PC-9 (cell line): ENCODE measurements around the gene RACK1. TPM values are rescaled to one million over a fixed set of nuclear protein-coding genes. Genes with fewer than 3 reads are reported as not detected.

Experiments used
- BruUV-seq: library from RNA; stranded (reverse); fragments of 400-500 nt; replicated peaks from 2 replicates; lab custom pipeline; 2021; lab: Mats Ljungman, UMichigan
- CTCF ChIA-PET: fragments of 300-600 bp; sonication (Branson Sonifier 250); formaldehyde crosslinking; loops from one replicate; lab custom pipeline; 2022; ENCODE audit warnings: antibody characterized with exemption; lab: Charles Lee
- POLR2A ChIA-PET: fragments of 300-600 bp; sonication (Branson Sonifier 250); formaldehyde crosslinking; loops from one replicate; lab custom pipeline; 2022; ENCODE audit warnings: antibody characterized with exemption; ENCODE audit not compliant: unreplicated experiment; lab: Charles Lee
- DNase-seq, 2 experiments: peaks; one replicate each; pipeline versions ENCODE4 v3.0.0 to v3.0.0-alpha.2; 2015 to 2022; ENCODE audit warnings: mixed read lengths in 1 of 2
- H2AFZ ChIP-seq: fragments of 200-600 bp; sonication (generic); 2 replicates; pipeline ENCODE4 v1.8.1; 2017; ENCODE audit warnings: antibody characterized with exemption
- H3F3A ChIP-seq: fragments of 200-600 bp; sonication (generic); 2 replicates; pipeline ENCODE4 v1.8.1; 2017; ENCODE audit warnings: antibody characterized with exemption, mild to moderate bottlenecking, low read depth; ENCODE audit not compliant: insufficient read depth
- H3K27ac ChIP-seq: fragments of 200-600 bp; sonication (generic); 2 replicates; pipeline ENCODE4 v1.6.1; 2016; ENCODE audit warnings: mixed run types
- H3K27me3 ChIP-seq: fragments of 200-600 bp; sonication (generic); 2 replicates; pipeline ENCODE4 v1.6.1; 2016; ENCODE audit warnings: low read depth, mixed run types; ENCODE audit not compliant: insufficient read depth
- H3K36me3 ChIP-seq: fragments of 200-600 bp; sonication (generic); 2 replicates; pipeline ENCODE4 v1.6.1; 2016; ENCODE audit warnings: low read depth, mixed run types
- H3K4me1 ChIP-seq: fragments of 200-600 bp; sonication (generic); replicated peaks from 2 replicates; pipeline ENCODE4 v1.6.1; 2016; ENCODE audit warnings: mixed run types; ENCODE audit not compliant: insufficient read depth
- H3K4me2 ChIP-seq: fragments of 200-600 bp; sonication (generic); 2 replicates; pipeline ENCODE4 v1.6.1; 2017; ENCODE audit warnings: mixed run types
- H3K4me3 ChIP-seq: fragments of 200-600 bp; sonication (generic); 2 replicates; pipeline ENCODE4 v1.6.1; 2016; ENCODE audit warnings: mixed run types
- H3K79me2 ChIP-seq: fragments of 200-600 bp; sonication (generic); 2 replicates; pipeline ENCODE4 v1.6.1; 2017; ENCODE audit warnings: low read depth, mixed run types
- H3K9me2 ChIP-seq: fragments of 200-600 bp; sonication (generic); 2 replicates; pipeline ENCODE4 v1.8.1; 2017; ENCODE audit warnings: mild to moderate bottlenecking; ENCODE audit not compliant: insufficient read depth
- H3K9me3 ChIP-seq: fragments of 200-600 bp; sonication (generic); 2 replicates; pipeline ENCODE4 v1.8.1; 2016; ENCODE audit warnings: low read depth; ENCODE audit not compliant: insufficient read depth
- H4K20me1 ChIP-seq: fragments of 200-600 bp; sonication (generic); 2 replicates; pipeline ENCODE4 v1.8.1; 2017; ENCODE audit not compliant: insufficient read depth
- EZH2 ChIP-seq: fragments of 200-600 bp; sonication (generic); IDR thresholded peaks from 2 replicates; pipeline ENCODE4 v1.8.0; 2017; ENCODE audit warnings: antibody characterized with exemption, low read depth
- intact Hi-C: fragments of 100-400 bp; cut with micrococcal nuclease; formaldehyde crosslinking; loops from one replicate; pipeline ENCODE4 v1.10.0; 2022; ENCODE audit not compliant: unreplicated experiment
- total RNA-seq: library from RNA; stranded (reverse); gene quantifications from 2 replicates; pipeline ENCODE4 v1.2.3, GENCODE V29; 2021
- TF ChIP-seq, protein P1 (sequence below): fragments of 200-600 bp; sonication (generic); conservative IDR thresholded peaks from 2 replicates; pipeline ENCODE4 v1.6.1; 2017; ENCODE audit warnings: mixed run types, antibody characterized with exemption, mild to moderate bottlenecking, moderate library complexity

RACK1 gene
- total RNA-seq, 1 experiment from 2014 or later = 2,373 TPM

DNA sequence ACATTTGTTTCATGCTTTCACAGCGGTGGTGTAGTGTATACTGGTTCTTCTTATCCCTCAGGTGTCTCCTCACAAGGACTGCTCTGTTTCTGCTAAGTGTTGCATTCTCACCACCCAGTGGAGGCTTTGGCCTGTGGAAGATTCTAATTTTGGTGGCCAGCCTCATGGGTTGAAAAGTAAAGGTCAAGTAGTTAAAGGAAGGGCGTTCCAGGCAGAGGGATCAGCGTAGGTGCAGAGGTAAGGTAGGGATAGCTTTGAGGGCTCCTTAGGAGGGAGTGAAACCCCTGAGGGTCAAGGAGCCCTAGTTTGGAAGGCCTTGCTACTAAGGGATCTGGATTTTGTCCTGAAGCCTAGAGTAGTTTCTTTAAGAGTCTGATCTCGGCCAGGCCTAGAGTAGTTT is 4.6 kb upstream of the RACK1 start:
- H2AFZ ChIP-seq = no peak overlapping the region
- peaks cover 48% of the 10 kb centered on the region for H3K4me1 ChIP-seq
- no peaks in the 10 kb centered on the region for H3K27me3 ChIP-seq
- intact Hi-C loops = no loop called here
- no TSS peak for BruUV-seq
- peaks cover 23% of the 10 kb centered on the region for H3K36me3 ChIP-seq
- TF ChIP-seq, protein P1, sequence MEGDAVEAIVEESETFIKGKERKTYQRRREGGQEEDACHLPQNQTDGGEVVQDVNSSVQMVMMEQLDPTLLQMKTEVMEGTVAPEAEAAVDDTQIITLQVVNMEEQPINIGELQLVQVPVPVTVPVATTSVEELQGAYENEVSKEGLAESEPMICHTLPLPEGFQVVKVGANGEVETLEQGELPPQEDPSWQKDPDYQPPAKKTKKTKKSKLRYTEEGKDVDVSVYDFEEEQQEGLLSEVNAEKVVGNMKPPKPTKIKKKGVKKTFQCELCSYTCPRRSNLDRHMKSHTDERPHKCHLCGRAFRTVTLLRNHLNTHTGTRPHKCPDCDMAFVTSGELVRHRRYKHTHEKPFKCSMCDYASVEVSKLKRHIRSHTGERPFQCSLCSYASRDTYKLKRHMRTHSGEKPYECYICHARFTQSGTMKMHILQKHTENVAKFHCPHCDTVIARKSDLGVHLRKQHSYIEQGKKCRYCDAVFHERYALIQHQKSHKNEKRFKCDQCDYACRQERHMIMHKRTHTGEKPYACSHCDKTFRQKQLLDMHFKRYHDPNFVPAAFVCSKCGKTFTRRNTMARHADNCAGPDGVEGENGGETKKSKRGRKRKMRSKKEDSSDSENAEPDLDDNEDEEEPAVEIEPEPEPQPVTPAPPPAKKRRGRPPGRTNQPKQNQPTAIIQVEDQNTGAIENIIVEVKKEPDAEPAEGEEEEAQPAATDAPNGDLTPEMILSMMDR = no peak
- TF ChIP-seq EZH2 = no peak
- POLR2A ChIA-PET = no interaction called here
- 0 out of 2 replicates have a peak overlapping the region, but pooled peaks have one; percentile 46 for H3K27ac ChIP-seq
- H3F3A ChIP-seq = peaks cover 31% of the 10 kb centered on the region
- peak overlapping the region; percentile 100 for H3K4me2 ChIP-seq
- CTCF ChIA-PET = no interaction called here
- H3K79me2 ChIP-seq = peaks cover 86% of the 10 kb centered on the region
- DNase-seq = no peak
- no peaks in the 10 kb centered on the region for H3K9me2 ChIP-seq
- peak overlapping the region; percentile 95 for H3K4me3 ChIP-seq
- H3K9me3 ChIP-seq = no peaks in the 10 kb centered on the region
- peaks cover 52% of the 10 kb centered on the region for H4K20me1 ChIP-seq

DNA sequence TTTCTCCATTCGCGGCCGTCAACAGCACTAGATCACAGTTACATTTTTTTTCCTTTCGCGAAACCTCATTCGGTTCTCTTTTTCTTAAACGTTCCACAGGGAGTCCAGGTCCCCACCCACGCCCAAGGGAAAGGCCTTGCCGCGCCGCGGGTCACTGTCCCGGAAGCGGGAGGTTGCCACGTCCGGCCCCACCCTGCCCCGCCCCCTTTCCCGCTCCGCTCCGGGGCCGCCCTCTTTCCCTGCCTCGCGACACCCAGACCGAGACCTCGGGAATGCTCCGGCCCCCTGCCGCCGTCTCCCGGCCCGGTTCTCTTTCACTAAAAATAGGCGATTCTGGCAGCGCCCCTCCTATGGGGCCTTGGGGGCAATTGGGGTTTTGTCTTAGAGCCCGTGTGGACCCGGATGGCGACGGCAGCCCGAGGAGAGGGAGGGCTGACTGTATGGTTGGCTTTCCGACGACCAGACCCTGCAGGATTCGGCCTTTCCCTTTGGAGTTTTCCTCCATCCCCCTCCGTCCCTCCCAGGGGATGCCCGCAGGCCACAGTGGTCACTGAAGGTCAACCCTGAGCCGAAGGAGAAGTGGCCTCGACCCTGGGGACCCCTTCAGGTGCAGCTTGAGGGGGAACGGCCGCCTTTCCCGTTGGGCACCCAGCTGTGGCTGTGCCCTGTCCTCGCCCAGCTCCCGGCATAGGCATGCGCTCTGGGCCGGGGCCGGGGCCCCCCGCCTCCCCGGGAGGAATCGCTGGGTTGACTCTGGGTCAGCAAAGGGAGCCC is 2.8 kb upstream of the RACK1 start:
- peak overlapping the region; percentile 97 for H3K27ac ChIP-seq
- POLR2A ChIA-PET = interaction anchor here (0.6 kb wide), 1 partner anchor 11 kb away, joined by 5 read pairs; no protein-coding TSS in a partner anchor
- peak; percentile 76 to 93 for DNase-seq
- H3K4me3 ChIP-seq = peak overlapping the region; percentile 95
- TF ChIP-seq, protein P1 = no peak
- peaks cover 32% of the 10 kb centered on the region for H3K36me3 ChIP-seq
- no TSS peak for BruUV-seq
- peaks cover 90% of the 10 kb centered on the region for H3K79me2 ChIP-seq
- peaks cover 49% of the 10 kb centered on the region for H3F3A ChIP-seq
- CTCF ChIA-PET = no interaction called here
- peaks cover 44% of the 10 kb centered on the region for H3K4me1 ChIP-seq
- H4K20me1 ChIP-seq = peaks cover 54% of the 10 kb centered on the region
- no peaks in the 10 kb centered on the region for H3K9me3 ChIP-seq
- H3K9me2 ChIP-seq = no peaks in the 10 kb centered on the region
- H2AFZ ChIP-seq = peak overlapping the region; percentile 85
- H3K4me2 ChIP-seq = peak overlapping the region; percentile 100
- no peaks in the 10 kb centered on the region for H3K27me3 ChIP-seq
- intact Hi-C loops = loop anchor here (2.0 kb wide), 1 partner anchor 14 kb away; the partner anchor contains the start of gene TRIM52

DNA sequence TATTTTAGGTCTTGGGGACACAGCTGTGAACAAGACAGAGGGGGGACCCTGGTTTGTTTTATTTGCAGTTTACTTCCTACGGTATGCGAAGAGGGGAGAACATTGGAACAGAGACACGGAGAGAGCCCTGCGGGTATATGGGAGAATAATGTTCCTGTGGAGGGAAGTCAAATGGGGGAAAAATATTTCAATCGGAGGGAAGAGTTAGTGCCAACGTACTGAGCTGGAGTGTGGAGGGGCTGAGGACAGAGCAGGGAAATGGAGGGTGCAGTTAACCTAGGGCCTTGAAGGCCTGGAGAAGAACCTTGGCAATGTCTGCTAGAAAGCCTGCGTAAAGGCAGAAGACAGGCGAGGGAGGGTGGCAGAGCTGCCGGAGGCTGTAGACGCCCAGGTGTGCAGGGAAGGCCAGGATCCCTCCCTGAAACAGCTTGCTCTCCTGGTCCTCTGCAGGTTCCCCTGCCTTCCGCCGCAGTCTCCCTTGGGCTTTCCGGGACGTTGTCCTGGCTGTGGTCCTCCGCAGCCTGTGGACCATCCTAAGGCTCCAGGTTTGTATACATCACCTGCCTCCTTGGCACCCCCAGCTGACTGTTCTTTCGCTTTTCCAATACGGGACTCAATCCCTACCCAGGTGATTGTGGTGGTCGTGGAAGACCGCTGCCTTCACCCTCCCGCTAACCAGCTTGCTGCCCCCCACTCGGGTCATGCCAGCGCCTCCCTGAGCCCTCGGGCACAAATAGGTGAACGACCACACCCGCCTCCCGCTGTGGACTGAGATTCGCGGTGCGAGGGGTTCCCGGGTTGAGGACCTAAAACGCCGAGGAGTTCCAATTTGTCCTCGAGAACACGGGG is 1.9 kb upstream of the RACK1 start:
- POLR2A ChIA-PET = interaction anchor here (0.6 kb wide), 1 partner anchor 12 kb away, joined by 10 read pairs; no protein-coding TSS in a partner anchor
- Histone ChIP-seq H3K36me3 (peaks cover 37% of the 10 kb centered on the region), H3K79me2 (peaks cover 90% of the 10 kb centered on the region), H3K4me2 (peak overlapping the region; percentile 100), H3K4me3 (peak overlapping the region; percentile 95), H3K9me2 (no peaks in the 10 kb centered on the region), H2AFZ (peak overlapping the region; percentile 85), H4K20me1 (peaks cover 56% of the 10 kb centered on the region), H3K27me3 (no peaks in the 10 kb centered on the region), H3K4me1 (peaks cover 48% of the 10 kb centered on the region), H3K9me3 (no peaks in the 10 kb centered on the region), H3K27ac (peak overlapping the region; percentile 97), H3F3A (peaks cover 57% of the 10 kb centered on the region)
- intact Hi-C loops = loop anchor here (2.0 kb wide), 2 partner anchors 15 to 435 kb away; partner anchors contain the start of gene TRIM52
- no peak for DNase-seq
- CTCF ChIA-PET = no interaction called here
- BruUV-seq = no TSS peak
- TF ChIP-seq EZH2 = no peak
- TF ChIP-seq, protein P1 = no peak
